LNCAP (cell line): Measurements from ENCODE around the gene GPR176.

Experiments used
- TF ChIP-seq, protein P1 (sequence below): fragments of 450-650 bp; IDR thresholded peaks from 2 replicates; pipeline ENCODE4 v1.5.1; 2017; ENCODE audit warnings: mild to moderate bottlenecking

Gene GPR176

GRCh38 chr15:39959411-39959810 is 39.3 kb upstream of the GPR176 start:
- TF ChIP-seq, protein P1, sequence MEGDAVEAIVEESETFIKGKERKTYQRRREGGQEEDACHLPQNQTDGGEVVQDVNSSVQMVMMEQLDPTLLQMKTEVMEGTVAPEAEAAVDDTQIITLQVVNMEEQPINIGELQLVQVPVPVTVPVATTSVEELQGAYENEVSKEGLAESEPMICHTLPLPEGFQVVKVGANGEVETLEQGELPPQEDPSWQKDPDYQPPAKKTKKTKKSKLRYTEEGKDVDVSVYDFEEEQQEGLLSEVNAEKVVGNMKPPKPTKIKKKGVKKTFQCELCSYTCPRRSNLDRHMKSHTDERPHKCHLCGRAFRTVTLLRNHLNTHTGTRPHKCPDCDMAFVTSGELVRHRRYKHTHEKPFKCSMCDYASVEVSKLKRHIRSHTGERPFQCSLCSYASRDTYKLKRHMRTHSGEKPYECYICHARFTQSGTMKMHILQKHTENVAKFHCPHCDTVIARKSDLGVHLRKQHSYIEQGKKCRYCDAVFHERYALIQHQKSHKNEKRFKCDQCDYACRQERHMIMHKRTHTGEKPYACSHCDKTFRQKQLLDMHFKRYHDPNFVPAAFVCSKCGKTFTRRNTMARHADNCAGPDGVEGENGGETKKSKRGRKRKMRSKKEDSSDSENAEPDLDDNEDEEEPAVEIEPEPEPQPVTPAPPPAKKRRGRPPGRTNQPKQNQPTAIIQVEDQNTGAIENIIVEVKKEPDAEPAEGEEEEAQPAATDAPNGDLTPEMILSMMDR: no peak

DNA sequence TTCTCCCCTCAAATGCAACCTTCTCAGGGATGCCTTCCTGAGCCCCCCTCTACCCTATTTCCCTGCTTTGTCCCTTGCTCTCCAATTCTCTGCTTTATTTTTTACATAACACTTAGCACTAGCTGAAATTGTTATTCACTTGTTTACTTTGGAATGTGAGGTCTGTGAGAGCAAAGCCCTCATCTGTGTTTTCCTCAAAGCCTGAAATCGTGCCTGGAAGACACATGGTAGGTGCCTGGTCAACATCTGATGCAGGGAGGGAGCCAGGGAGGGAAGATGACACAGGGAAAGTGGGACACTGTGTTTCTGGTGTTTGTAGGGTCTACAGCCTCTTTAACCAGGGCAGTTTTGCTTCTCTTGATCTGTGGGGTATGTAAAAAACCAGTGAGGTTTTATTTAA is 37.4 kb upstream of the GPR176 start:
- TF ChIP-seq, protein P1: no peak

DNA sequence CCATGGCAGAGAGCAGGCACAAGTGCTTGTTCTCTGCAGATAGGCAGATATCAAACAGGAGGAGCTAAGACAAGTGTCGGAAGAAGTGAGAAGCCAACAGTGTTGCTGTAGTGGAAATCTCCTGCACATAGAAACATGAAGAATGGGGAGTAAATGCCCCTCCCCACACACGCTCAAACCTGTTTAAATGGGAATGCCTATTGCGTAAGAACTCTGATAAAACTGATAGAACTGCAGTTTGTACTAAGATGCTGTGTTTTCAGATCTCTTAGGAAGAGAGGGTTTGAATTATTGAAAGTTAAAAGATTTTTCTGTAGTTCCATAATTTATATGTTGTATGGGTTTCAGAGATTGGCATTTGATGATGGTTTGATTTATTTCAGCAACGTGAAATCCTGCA is 33.5 kb upstream of the GPR176 start:
- TF ChIP-seq, protein P1: no peak

DNA sequence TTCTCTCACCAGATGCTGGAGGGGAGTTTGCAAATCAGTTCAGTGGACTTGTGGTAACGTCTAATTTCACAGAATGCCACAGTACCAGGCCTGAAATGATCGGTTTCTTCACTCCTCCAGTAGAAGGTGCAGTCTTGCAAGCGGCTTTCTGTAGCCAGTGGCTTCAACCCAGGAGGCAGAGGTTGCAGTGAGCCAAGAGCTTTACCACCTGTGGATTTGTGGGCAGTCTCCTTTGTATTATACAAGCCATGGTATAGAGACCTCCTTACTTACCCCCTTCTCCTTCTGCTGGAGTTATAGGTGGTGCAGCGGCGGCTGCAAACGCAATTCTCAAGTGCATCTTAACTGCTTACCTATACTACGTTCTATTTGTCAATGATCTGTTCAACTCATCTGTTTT is 31.5 kb upstream of the GPR176 start:
- TF ChIP-seq, protein P1: no peak

GRCh38 chr15:39948817-39949216 is 28.8 kb upstream of the GPR176 start:
- TF ChIP-seq, protein P1: no peak

- TF ChIP-seq, protein P1: no peak
Measured at GRCh38 chr15:39947401-39948197, 27.5 kb upstream of the GPR176 start.

- TF ChIP-seq, protein P1: no peak
Measured at GRCh38 chr15:39946862-39947261, 26.8 kb upstream of the GPR176 start.
